Vagina (tissue), 2 donors: ENCODE data around the gene EFNA1.

ENCODE experiments used
- CTCF ChIP-seq, 3 experiments: fragments of 450-650 bp in 2 of 3; fragments of 200-600 bp in 1 of 3; sonication (generic) in 1 of 3; IDR thresholded peaks; one replicate each; pipeline ENCODE4 v1.5.1; 2017 to 2019; ENCODE audit warnings: antibody characterized with exemption in 3 of 3, mild to moderate bottlenecking in 2 of 3, moderate library complexity in 2 of 3
- POLR2A ChIP-seq, 2 donors: fragments of 450-650 bp; IDR thresholded peaks; one replicate each; pipeline ENCODE4 v1.6.1; 2017; ENCODE audit warnings: antibody characterized with exemption in 2 of 2, mild to moderate bottlenecking in 2 of 2, moderate library complexity in 2 of 2
- POLR2AphosphoS5 ChIP-seq, 2 donors: sonication (generic); formaldehyde crosslinking; IDR thresholded peaks; one replicate each; pipeline ENCODE4 v1.9.0; 2017; ENCODE audit warnings: antibody characterized with exemption in 2 of 2, mild to moderate bottlenecking in 2 of 2, low read depth in 1 of 2; ENCODE audit not compliant: insufficient read depth in 1 of 2

GRCh38 chr1:155127967-155128754, 485 bp downstream of the EFNA1 start:
- TF ChIP-seq CTCF (IDR thresholded peaks at IDR 0.05) (no peak), POLR2A (IDR thresholded peaks at IDR 0.05) (no peak), POLR2AphosphoS5 (IDR thresholded peaks at IDR 0.05; ENCODE audit: insufficient read depth in 1 of 2, low read depth in 1 of 2) (peak in 1 of 2 donors; percentile 77)
